Measurements from ENCODE around the gene SORCS2.

SORCS2 gene

DNA sequence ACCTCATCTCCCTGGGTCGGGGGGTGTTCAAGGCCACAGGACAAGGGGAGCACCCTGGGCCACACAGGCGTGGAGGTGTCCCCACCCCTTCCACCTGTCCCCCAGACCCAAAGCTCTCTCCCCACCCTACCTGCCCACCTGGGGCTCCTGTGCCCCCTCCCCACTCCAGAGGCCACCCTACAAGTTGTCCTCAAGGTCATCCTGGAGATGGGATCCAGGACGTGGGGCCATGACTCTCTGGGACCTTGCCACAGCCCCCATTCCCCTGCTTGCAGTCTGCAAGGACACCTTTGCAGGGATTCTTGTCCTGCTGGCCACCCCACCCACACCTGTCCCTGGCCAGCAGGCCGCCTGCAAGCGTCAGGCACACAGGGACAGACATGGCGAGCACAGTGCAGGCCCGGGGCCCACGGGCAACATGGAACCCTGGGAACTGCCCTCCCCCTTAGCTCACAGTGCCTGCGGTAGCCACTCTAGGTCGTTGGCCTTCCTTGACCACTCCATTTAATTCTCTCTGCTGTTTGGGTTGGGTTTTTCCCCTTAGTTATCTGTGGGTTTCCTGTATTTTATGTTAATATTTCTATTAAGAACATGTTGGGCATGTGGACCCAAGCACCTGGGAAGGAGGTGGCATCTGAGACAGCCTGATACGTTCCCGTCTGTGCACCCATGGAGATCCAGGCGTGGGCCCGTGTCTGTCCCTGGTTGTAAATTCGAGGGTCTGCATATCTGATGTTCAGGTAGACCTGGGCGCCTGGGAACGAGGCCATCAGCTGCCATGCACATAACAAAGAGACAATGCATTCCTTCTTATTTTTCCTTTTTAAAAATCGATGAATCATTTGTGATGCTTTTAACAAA, 549.8 kb downstream of the SORCS2 start:
- DNase-seq (ENCODE audit: low read depth, low spot score), result no peak

DNA sequence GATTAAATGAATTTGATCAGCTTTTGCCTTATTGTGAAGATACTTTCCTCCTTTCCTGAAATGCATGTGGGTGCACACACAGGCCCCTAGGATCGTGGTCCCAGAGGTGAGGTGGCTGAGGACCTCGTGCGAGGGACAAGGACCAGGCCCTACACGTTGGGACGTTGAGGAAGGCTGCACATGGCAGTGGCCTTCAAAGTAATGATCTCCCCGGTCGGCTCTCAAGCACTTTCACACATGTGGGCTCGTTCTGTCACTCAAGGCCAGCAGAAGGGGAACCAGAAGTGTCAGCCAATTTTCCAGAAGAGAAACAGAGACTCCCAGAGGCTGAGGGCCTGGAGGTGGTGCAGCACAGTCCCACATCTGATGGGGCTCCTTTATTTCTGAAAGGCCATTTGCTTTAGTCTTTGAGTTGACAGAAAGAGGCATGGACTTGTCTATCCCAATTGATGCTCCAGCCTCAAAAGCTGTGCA, 550.5 kb downstream of the SORCS2 start:
- DNase-seq (ENCODE audit: low read depth, low spot score), result no peak

DNA sequence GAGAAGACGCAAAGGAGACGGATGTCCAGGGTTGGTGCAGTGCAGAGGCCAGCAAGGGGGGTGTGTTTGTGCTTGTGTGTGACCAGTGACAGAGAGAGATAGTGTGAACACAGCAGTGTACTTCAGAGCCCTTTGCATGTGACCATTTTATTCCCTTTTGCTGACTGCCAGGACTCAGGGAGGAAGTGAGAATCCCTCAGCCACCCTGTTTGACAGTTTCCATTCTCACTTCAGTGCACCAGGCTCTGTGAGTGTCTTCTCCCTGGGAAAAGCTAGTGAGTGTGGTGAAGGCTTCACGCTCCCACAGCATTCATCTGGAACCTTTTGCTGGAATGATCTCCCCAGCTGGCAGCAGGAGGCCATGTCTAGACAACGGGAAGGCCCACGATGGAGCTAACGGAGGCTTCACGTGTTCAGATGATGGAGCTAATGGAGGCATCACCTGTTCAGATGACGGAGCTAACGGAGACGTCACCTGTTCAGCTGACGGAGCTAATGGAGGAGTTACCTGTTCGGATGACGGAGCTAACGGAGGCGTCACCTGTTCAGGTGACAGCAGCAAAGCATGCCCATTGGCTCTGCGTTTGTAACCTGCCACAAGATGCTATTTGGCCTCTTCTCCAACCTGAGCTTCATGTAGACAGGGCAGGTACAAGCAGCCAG, 551.9 kb downstream of the SORCS2 start:
- DNase-seq (ENCODE audit: low read depth, low spot score), result no peak

DNA sequence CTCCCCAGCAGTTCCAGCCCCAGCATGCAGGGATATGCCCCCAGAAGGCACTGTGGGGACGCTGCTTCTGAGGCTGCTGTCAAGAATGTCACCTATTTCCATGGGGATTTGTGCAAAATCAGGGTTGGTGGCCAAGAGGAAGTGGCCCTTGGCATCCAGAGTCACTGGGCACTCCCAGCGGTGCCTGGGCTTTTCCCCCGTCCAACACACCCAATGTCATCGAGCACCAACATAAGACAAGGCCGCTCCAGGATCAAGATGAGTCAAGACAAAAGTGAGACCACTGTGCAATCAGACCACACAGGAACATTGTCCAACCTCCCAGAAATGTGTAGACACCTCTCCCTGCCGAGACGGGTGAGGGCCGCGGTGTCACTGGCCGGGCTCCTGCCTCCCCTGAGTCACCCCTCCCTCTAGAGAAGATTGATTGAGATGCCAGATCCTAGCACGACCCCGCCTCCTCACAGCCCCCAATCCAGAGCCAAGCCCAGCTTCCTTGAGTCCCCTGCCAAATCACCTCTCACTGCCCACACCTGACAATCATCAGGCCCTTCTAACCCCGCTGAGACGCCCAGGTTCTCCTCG, 553.1 kb downstream of the SORCS2 start:
- no peak for DNase-seq (ENCODE audit: low read depth, low spot score)

DNA sequence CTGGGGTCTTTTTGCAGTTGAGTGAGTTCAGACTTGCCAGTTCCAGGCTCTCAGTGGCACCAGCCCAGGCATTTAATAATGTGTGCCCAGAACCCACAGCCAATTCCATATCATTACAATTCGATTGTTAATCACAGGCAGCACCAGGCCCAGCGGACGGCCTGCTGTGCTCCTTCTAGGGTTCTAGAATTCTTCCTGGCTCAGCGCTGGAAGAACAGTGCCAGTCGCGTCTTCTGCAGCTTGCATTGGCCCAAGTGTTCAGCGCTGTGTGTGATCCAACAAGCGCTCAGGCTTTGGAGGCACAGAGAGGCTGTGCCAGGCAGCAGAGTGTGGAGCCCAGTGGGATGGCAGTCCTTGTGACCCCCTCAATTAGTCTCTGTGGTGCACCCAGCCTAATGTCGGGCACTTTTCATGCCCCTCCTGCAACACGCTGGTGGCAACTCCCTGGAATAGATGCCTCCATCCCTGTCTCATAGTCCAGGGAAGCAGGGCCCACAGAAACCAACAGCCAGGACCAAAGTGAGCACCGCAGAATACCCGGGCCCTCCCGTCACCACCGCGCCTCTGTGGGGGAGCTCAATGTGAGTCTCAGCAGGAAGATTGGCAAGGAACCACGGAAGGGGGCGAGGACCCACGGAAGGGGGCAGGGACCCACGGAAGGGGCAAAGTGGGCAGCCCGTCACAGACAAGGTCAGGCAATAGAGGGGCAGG, 554.2 kb downstream of the SORCS2 start:
- DNase-seq (ENCODE audit: low read depth, low spot score), result no peak

DNA sequence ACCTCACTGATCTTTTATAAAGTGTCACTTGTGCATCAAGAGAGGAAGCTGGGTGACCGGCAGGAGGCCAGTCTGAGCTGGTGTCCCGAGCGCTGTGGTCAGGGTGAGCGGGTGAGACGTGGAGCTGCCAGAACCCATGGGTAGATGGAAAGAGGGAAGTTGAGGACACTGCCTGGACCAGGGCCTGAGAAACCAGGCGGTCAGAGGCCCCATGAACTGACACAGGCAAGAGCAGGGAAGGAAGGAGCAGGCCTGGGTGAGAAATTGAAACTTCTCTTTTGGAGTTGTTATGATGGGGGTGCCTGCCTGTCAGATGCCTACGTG, 554.7 kb downstream of the SORCS2 start:
- no peak for DNase-seq (ENCODE audit: low read depth, low spot score)

DNA sequence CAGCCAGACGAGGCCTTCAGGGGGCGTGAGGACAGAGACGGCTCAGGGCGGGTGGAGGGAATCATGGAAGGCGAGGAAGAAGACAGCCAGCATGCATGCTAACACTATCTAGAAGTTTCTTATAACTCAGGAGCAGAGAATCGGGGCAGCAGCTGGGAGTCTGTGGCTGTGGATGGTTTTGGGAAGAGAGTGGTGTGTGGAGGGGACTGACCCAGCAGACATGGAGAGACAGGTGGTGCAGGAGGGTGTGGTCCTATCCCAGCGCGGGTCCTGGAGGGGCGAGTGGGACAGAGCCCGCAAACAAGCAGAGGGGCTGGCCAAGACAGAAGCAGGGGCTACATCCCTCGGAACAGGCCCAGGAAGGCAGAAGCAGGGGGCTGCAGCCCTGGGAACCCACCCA, 555.2 kb downstream of the SORCS2 start:
- no peak for DNase-seq (ENCODE audit: low read depth, low spot score)

DNA sequence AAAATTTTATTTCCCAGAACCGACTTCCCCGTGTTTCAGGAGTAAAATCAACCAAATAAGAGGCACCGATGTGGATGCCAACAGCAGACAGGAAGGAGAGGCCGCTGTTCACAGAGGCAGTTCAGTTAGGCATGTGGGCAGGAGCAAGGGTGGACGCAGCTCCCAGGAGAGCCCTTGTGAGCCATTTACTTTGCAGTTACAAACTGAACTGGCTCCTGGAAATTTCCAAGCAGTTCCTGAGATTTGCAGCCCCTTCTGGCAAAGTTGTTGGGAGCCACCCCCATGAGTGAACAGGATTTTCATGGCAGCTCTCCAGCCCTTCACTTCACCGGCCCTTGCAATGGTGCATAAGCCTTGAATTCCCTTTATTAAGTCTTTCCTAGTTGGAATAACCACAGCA, 558.2 kb downstream of the SORCS2 start:
- DNase-seq (ENCODE audit: low read depth, low spot score), result no peak

DNA sequence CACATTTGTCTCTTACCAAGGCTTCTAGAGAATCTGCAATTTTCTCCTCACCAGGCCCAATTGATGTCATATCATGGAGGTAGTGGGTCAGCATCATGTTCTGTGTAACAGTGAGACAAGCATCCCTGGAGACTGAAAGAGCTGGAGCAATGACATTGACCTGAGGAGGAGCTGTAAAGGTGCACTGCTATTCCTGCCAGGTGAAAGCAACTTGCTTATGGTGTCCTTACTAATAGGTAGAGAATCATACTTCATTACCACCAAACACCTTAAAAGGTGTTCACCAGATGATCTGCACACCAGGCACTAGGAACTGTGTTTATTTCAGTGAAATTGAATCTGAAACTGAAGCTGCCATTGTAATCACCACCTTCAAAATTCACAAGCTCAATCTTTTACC, 558.6 kb downstream of the SORCS2 start:
- DNase-seq (ENCODE audit: low read depth, low spot score), result no peak

DNA sequence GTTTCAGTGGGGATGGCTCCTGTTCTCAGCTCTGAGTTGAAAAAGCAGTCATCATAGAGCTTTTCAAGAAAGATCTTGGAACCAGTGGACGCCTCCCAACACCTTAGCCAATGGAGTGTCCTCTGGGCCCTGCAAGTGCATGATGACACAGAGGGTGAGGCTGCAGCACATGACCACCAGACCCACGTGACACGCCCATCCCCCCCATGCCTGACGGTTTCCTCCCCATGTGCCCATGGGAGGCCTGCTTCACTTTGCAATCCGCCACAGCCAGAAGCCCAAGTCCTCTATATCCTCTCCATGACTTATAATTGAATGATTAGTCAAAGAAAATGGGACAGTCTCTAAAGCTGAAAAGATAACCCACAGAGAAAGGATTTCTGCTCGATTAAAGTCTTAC, 560.3 kb downstream of the SORCS2 start:
- no peak for DNase-seq (ENCODE audit: low read depth, low spot score)

DNA sequence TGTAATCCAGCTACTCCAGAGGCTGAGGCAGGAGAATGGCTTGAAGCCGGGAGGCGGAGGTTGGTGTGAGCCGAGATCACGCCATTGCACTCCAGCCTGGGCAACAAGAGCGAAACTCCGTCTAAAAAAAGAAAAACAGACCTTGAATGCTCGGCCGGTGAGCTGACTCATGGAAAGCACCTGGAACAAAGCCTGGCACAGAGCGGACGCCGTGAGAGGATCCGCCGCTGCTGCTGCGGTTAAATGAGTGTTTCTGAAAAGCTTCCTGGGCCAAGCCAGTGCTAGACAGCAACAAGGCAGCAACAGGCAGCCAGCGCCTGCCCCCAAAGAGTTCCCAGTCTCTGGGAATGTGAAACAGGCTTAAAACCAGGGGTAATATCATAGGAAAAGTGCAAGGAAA, 560.9 kb downstream of the SORCS2 start:
- DNase-seq (ENCODE audit: low read depth, low spot score), result no peak

DNA sequence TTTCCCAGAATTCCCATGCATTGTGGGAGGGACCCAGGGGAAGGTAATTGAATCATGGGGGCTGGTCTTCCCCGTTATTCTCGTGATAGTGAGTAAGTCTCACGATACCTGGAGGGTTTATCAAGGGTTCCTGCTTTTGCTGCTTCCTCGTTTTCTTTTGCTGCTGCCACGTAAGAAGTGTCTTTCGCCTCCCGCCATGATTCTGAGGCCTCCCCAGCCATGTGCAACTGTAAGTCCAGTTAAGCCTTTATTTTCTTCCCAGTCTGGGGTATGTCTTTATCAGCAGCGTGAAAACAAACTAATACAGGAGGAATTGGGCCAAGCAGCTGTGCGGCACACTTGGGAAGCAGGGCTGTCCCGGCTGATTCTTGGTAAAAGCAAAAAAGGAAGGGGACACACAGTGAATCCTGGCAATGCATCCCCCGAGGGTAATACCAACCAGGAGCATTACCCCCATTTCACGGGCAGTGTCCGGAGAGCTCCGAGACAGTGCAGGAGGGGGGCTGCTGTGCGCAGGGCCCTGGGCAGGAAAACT, 561.7 kb downstream of the SORCS2 start:
- no peak for DNase-seq (ENCODE audit: low read depth, low spot score)

DNA sequence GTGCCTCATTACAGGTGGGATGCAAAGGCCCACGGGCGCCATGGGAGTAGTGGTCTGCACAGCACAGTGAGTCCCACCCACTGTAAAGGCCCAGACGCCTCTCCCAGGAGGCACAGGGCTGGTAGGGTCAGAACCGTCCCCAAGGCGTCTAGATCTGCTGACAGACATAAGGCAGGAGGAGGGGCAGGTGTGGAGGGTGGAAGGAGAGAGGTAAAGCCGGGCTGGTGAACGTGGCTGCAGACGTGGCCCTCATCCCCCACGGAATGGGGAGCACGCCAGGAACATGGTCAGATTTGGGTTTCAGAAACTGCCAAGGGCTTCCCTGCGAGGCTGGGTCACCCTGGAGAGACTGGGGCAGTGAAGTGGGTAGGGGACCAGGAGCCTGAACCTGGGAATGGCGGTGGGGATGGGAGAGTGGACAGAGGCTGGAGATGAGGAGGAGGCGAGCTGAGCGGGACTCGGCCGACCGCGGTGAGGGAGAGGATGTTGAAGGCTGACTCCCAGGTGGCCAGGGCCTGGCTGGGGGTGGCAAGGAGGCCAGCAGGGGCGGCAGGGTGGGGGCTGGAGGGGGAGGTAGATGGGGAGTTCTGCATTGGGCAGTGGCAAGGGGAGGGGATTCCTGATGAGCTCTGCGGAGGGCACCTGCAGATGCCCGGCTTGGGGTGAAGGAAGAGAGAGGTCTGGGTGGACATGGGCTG, 562.4 kb downstream of the SORCS2 start:
- no peak for DNase-seq (ENCODE audit: low read depth, low spot score)

DNA sequence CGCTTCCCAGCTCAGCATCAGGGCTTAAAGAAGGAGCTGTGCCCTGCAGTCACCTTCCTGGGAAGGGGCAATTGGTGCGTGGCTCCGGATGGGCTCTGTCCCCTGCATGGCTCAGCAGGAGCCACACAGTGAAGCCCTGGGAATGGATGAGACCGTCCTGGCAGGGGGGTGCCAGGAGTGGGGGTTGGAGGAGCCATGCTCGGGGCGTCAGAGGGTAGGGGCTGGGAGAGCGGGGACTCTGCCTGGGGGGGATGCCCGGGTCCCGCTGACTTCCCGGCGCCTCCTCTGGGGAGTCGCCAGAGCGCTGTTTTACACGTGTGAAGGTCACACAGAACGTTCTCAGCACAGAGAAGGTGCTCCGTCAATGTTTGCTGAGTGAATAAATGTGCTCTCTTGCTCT, 563.2 kb downstream of the SORCS2 start:
- DNase-seq (ENCODE audit: low read depth, low spot score), result no peak

DNA sequence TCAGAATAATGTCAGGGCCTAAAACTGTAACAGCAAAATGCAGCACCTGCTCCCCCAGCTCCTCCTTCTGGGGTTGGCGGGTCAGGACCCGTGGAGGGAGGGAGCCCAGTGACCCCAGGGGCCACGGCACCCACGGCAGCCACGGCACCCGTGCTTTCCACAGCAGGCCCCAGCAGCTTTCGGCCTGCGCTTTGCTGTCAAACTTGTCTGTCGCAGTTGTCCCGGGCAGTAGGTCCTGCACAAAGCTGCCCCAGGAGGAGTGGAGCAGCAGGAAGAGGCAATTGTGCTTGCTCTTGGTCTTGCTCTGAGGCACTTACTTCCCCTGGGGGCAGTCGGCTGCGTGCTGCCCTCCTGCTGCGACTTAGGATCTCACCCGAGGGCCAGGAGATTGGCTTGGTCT, 563.7 kb downstream of the SORCS2 start:
- no peak for DNase-seq (ENCODE audit: low read depth, low spot score)

DNA sequence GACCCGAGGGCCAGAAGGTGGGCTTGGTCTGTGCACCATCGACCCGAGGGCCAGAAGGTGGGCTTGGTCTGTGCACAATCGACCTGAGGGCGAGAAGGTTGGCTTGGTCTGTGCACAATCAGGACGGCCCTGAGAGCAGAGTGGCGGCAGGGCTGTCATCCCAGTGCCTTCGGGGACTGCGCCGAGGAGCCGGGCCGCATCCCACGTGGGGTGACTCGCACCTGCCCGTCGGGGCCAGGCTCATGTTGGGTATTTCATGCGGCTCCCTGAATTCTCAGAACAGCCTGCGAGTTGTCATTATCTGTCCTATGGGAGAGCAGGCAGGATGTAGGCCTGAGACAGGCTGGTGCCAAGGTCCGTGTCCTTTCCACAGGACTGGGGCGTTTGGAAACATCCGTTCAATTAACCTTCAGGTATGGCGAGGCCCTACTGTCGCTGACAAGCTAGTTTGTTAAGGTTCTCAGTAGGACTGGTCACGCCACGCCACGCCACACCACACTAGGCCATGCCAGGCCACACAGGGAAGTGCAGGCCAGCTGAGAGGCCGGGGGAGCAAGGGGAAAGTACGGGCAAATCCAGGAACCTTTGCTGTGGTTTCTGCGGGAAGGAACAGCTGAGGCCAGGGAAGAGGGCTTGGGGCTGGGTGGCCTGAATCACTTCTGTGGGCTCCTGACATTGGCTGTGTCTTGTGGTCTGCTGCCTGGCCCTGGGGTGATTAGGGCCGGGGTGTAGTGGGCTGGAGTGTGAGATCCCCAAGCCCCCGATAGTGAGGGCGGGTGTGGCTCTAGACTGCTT, 564.4 kb downstream of the SORCS2 start:
- no peak for DNase-seq (ENCODE audit: low read depth, low spot score)

DNA sequence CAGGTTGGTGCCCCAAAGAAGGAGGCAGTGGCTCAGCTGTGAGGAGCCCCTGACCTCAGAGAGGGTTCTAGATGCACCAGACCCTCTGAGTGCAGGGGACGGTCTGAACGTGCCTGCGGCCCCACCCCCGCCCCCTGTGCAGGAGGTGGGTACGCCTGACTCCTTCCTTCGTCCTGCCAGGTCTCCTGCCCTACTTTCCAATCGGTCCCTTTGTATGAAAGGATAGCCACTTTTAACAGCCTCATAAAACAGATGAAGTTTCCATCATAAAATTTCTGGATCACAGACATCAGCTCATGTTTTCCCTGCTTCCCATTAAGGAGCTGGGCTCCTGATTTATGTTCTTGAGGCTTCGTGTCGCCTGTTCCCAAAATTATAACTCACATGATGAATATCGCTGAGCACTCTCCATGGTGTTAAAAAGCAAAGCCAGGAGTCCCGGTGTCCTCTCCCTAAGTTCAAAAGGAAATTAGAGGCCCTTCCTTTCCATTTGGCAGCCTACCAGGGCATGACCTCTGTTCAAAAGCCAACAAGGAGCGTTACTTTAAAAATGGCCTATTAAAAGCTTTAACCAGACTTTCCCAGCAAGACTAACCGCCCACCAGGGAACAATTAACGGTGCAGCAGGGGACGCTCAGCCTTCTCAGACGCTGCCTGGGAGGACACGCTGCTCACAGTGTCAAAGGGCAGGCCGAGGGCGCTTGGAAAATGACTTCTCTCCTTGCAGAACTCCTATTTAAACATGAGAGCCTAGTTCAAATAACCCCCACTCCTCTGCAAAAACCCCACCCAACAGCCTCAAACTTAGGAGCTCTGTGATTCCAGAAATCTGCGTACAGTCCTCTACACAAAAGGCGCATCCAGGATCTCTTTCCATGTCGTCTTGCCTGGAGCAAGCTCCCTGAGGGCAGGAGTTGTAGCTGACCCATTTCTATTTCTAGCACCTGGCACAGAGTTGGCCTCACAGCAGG, 565.4 kb downstream of the SORCS2 start:
- DNase-seq (ENCODE audit: low read depth, low spot score), result no peak

DNA sequence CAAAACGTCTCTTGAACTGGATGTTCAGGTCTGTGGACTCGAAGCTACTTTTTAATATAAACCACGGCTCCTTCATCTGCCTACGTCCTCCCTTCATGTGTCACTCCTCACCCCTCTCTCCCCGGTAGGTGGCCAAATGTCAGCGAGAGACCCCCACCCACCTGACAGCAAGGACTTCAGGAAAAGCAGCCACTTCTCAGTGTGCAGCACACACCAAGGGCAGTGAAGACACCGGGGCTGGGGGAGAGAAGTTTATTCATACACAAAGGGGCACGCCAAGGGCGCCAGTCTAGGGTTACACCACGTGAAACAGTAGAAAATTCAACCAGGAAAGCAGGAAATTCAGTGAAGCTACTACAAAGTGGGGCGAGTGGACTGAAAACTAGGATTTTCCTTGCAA, 566.1 kb downstream of the SORCS2 start:
- no peak for DNase-seq (ENCODE audit: low read depth, low spot score)

DNA sequence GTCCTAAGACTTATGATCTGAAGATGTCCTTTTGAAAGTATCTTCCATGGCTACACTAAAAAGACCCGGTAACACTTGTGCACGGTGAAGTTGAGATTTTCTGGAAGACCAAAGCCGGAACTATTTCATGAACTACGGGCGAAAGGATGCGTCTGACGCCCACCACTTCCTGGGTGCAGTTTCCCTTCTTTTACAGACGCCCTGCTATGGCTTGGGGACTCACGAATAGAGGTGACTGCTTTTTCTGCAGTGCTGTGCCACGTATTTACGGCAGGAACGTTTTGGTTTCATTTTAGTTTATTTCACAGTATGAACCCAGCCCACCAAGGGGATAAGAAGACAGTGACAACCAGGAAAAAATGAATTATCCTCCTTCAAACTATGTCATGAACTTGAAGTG, 566.9 kb downstream of the SORCS2 start:
- DNase-seq (ENCODE audit: low read depth, low spot score), result no peak

Measured in smooth muscle cell of the brain vasculature (primary cell).